T47D (cell line): ENCODE data around the gene NAV3.

Experiments
- DNase-seq, 2 experiments: peaks; one replicate each; pipeline versions ENCODE4 v3.0.0 to v3.0.0-alpha.2; 2011 to 2012; ENCODE audit warnings: low read depth in 1 of 2, low spot score in 1 of 2
- JUND ChIP-seq: IDR thresholded peaks from 2 replicates; pipeline ENCODE4 v1.6.1; 2012; ENCODE audit warnings: low read depth
- in situ Hi-C: cut with HindIII; loops from 2 replicates; pipeline ENCODE4 v1.10.0; 2016; ENCODE audit warnings: low sequenced_read_pairs, low pct_unique_long_range_greater_than_20kb

NAV3 gene

GRCh38 chr12:78187741-78188140 is 357.0 kb downstream of the NAV3 start:
- no peak for DNase-seq
- no peak for TF ChIP-seq JUND
- in situ Hi-C loops = no loop called here

- in situ Hi-C loops = no loop called here
- no peak for TF ChIP-seq JUND
Measured at GRCh38 chr12:78189656-78190055, 359.0 kb downstream of the NAV3 start.

GRCh38 chr12:78191611-78192010 is 360.9 kb downstream of the NAV3 start:
- no peak for DNase-seq
- TF ChIP-seq JUND = no peak
- in situ Hi-C loops = no loop called here

More at GRCh38 chr12:78189656-78190055, 359.0 kb downstream of the NAV3 start:
- DNase-seq = no peak

GRCh38 chr12:78192979-78193378 is 362.3 kb downstream of the NAV3 start:
- in situ Hi-C loops = no loop called here
- DNase-seq = no peak
- TF ChIP-seq JUND = no peak

GRCh38 chr12:78194448-78194847 is 363.8 kb downstream of the NAV3 start:
- DNase-seq = no peak
- TF ChIP-seq JUND = no peak
- in situ Hi-C loops = no loop called here

- no peak for TF ChIP-seq JUND
- in situ Hi-C loops = no loop called here
- DNase-seq = no peak
Measured at GRCh38 chr12:78198896-78199295, 368.2 kb downstream of the NAV3 start.

GRCh38 chr12:78199926-78200325 is 369.2 kb downstream of the NAV3 start:
- no peak for DNase-seq
- TF ChIP-seq JUND = no peak
- in situ Hi-C loops = no loop called here

- no peak for TF ChIP-seq JUND
- DNase-seq = no peak
- in situ Hi-C loops = no loop called here
Measured at GRCh38 chr12:78204926-78205325, 374.2 kb downstream of the NAV3 start.

- no peak for DNase-seq
- no peak for TF ChIP-seq JUND
- in situ Hi-C loops = no loop called here
Measured at GRCh38 chr12:78208092-78208491, 377.4 kb downstream of the NAV3 start.

GRCh38 chr12:78209846-78210505 is 379.3 kb downstream of the NAV3 start:
- in situ Hi-C loops = no loop called here
- no peak for TF ChIP-seq JUND
- DNase-seq = peak in 1 of 2 experiments; percentile 7

GRCh38 chr12:78210506-78210860 is 379.8 kb downstream of the NAV3 start:
- in situ Hi-C loops = no loop called here
- TF ChIP-seq JUND = no peak
- no peak for DNase-seq

- in situ Hi-C loops = no loop called here
- no peak for TF ChIP-seq JUND
- DNase-seq = peak in 1 of 2 experiments; percentile 10
Measured at GRCh38 chr12:78210894-78211302, 380.2 kb downstream of the NAV3 start.

GRCh38 chr12:78220811-78221210 is 390.1 kb downstream of the NAV3 start:
- in situ Hi-C loops = no loop called here
- no peak for DNase-seq
- TF ChIP-seq JUND = no peak

- DNase-seq = no peak
- no peak for TF ChIP-seq JUND
- in situ Hi-C loops = no loop called here
Measured at GRCh38 chr12:78224154-78224553, 393.5 kb downstream of the NAV3 start.

- TF ChIP-seq JUND = no peak
- in situ Hi-C loops = no loop called here
- DNase-seq = no peak
Measured at GRCh38 chr12:78226763-78227162, 396.1 kb downstream of the NAV3 start.
